Prostate gland (tissue), 2 donors: ENCODE results near the gene YIF1A.

Experiments
- CTCF ChIP-seq, 4 experiments: fragments of 200-600 bp in 2 of 4; fragments of 450-650 bp in 2 of 4; sonication (generic) in 2 of 4; IDR thresholded peaks; 1 replicate in 3 of 4; 2 replicates in 1 of 4; pipeline ENCODE4 v1.5.1; 2016 to 2019; ENCODE audit warnings: antibody characterized with exemption in 4 of 4, mild to moderate bottlenecking in 2 of 4, moderate library complexity in 2 of 4
- POLR2A ChIP-seq: fragments of 450-650 bp; IDR thresholded peaks from one replicate; pipeline ENCODE4 v1.6.1; 2016; ENCODE audit warnings: antibody characterized with exemption, mild to moderate bottlenecking
- POLR2AphosphoS5 ChIP-seq: sonication (generic); formaldehyde crosslinking; IDR thresholded peaks from one replicate; pipeline ENCODE4 v1.6.1; 2017; ENCODE audit warnings: antibody characterized with exemption

DNA sequence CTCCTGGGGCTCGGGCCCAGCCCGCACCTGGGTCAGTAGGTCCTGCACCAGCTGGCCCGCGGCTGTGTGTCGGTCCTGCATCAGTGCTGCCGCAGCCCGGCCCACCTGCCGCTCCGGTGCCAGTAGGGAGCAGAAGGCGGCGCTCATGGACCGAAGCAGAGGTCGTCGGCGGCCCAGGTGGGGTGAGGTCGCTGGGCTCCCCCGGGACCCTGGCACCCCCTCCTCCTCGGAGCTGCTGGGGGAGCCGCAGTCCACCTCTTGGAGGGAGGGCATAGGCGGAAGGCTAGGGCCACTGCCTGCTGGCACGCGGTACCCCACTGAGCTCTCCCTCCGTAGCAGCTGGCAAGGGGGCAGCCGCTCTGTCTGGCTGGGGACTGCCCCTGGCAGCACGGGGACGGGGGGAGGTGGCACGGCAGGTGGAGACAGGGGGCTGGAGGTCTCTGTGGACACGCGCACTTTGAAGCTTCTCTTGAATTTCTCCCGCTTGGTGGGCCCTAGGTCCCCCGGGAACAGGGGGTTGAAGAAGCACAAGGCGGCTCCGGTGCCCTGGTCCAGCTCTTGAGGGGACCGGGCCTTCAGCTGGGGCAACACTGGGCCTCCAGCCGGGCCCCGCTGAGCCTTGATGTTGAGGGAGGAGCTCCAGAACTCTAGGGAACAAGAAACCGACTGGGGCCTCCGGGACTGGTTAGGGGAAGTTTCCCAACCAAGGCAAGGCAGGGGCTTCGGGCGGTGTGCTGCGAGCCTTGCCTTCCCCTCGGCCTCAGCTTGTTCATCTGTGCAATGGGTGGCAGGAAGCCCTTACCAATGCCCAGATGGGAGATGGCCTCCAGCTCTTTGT is 45.9 kb upstream of the YIF1A start:
- TF ChIP-seq CTCF (IDR thresholded peaks at IDR 0.05), result no peak
- TF ChIP-seq POLR2A, result no peak
- no peak for TF ChIP-seq POLR2AphosphoS5
